H1 (cell line): ENCODE measurements around the gene RNF212. TPM values are rescaled to one million over a fixed set of nuclear protein-coding genes. Genes with fewer than 3 reads are reported as not detected.

Experiments
- CTCF ChIA-PET: fragments of 300-600 bp; sonication (Branson Sonifier 250); formaldehyde crosslinking; loops from one replicate; lab custom pipeline; 2021; ENCODE audit not compliant: partially characterized antibody; lab: Charles Lee
- POLR2A ChIA-PET: fragments of 300-600 bp; sonication (Branson Sonifier 250); formaldehyde crosslinking; loops from one replicate; lab custom pipeline; 2021; ENCODE audit warnings: inconsistent platforms; ENCODE audit not compliant: partially characterized antibody; lab: Charles Lee
- DNase-seq, 2 experiments: peaks; one replicate each; pipeline versions ENCODE4 v3.0.0 to v3.0.0-alpha.2; 2010 to 2022; ENCODE audit warnings: low spot score in 2 of 2, low read depth in 1 of 2, mixed read lengths in 1 of 2
- FAIRE-seq: peaks from 2 replicates; lab custom pipeline; 2011; peaks lifted over from hg19 to GRCh38; lab: Jason Lieb, UNC
- H2AFZ ChIP-seq: 2 replicates; pipeline ENCODE4 v1.8.1; 2012; ENCODE audit warnings: low read length, inconsistent platforms
- H2AK5ac ChIP-seq: 2 replicates; pipeline ENCODE4 v1.6.1; 2013; ENCODE audit warnings: low read depth, low read length
- H2BK120ac ChIP-seq: replicated peaks from 2 replicates; pipeline ENCODE3; 2013; ENCODE audit warnings: low read depth, low read length, inconsistent platforms
- H2BK12ac ChIP-seq: 2 replicates; pipeline ENCODE4 v1.6.1; 2013; ENCODE audit warnings: low read depth, low read length
- H2BK15ac ChIP-seq: 2 replicates; pipeline ENCODE4 v1.6.1; 2013; ENCODE audit warnings: low read length
- H2BK20ac ChIP-seq: 2 replicates; pipeline ENCODE4 v1.6.1; 2013; ENCODE audit warnings: low read length
- H2BK5ac ChIP-seq: 2 replicates; pipeline ENCODE4 v1.6.1; 2013; ENCODE audit warnings: low read depth, low read length
- H3K14ac ChIP-seq: 2 replicates; pipeline ENCODE4 v1.6.1; 2013; ENCODE audit warnings: inconsistent platforms; ENCODE audit not compliant: insufficient read length
- H3K18ac ChIP-seq: 2 replicates; pipeline ENCODE4 v1.6.1; 2013; ENCODE audit warnings: low read length; ENCODE audit errors: extremely low read depth
- H3K23ac ChIP-seq: 2 replicates; pipeline ENCODE4 v1.6.1; 2013; ENCODE audit warnings: inconsistent platforms; ENCODE audit not compliant: insufficient read length
- H3K23me2 ChIP-seq: 2 replicates; pipeline ENCODE4 v1.6.1; 2013; ENCODE audit warnings: low read depth, low read length
- H3K27ac ChIP-seq: 2 replicates; pipeline ENCODE4 v1.6.1; 2011; ENCODE audit warnings: low read depth, low read length, inconsistent platforms
- H3K27me3 ChIP-seq, 4 experiments: replicated peaks in 1 of 4; 1 replicate in 1 of 4; 2 replicates in 3 of 4; pipeline versions ENCODE4 v1.6.1 to v1.8.1; 2011 to 2013; ENCODE audit warnings: low read length in 3 of 4, mild to moderate bottlenecking in 3 of 4, inconsistent platforms in 2 of 4, mixed read lengths in 2 of 4, moderate library complexity in 1 of 4; ENCODE audit not compliant: control insufficient read depth in 3 of 4, insufficient read depth in 3 of 4; ENCODE audit errors: extremely low read depth in 1 of 4
- H3K36me3 ChIP-seq, 4 experiments: 2 replicates each; pipeline versions ENCODE4 v1.6.1 to v1.8.1; 2011 to 2013; ENCODE audit warnings: mild to moderate bottlenecking in 4 of 4, low read length in 3 of 4, moderate library complexity in 2 of 4, control low read depth in 1 of 4, inconsistent platforms in 1 of 4; ENCODE audit not compliant: insufficient read depth in 4 of 4, control insufficient read depth in 2 of 4
- H3K4ac ChIP-seq: replicated peaks from 2 replicates; pipeline ENCODE3; 2013; ENCODE audit warnings: low read length, low read depth, mixed read lengths, inconsistent platforms; ENCODE audit not compliant: insufficient read length
- H3K4me1 ChIP-seq, 4 experiments: replicated peaks in 1 of 4; 1 replicate in 1 of 4; 2 replicates in 3 of 4; pipeline versions ENCODE4 v1.6.1 to v1.8.1; 2011 to 2013; ENCODE audit warnings: low read length in 3 of 4, inconsistent platforms in 2 of 4, mixed read lengths in 1 of 4; ENCODE audit not compliant: insufficient read depth in 4 of 4, control insufficient read depth in 3 of 4
- H3K4me2 ChIP-seq, 2 experiments: 2 replicates each; pipeline versions ENCODE4 v1.6.1 to v1.8.1; 2011 to 2013; ENCODE audit warnings: low read depth in 2 of 2, low read length in 2 of 2, control low read depth in 1 of 2, inconsistent platforms in 1 of 2, mild to moderate bottlenecking in 1 of 2; ENCODE audit not compliant: insufficient read depth in 1 of 2
- H3K4me3 ChIP-seq, 4 experiments: fragments of 200-600, 300-600 bp in 1 of 4; sonication (generic), shearing (Covaris generic), sonication (Bioruptor Twin) in 1 of 4; 2 replicates each; pipeline versions ENCODE4 v1.5.1 to v1.8.1; 2011 to 2016; ENCODE audit warnings: low read length in 4 of 4, low read depth in 3 of 4, control low read depth in 2 of 4, inconsistent platforms in 2 of 4, mild to moderate bottlenecking in 2 of 4, mixed read lengths in 1 of 4, moderate library complexity in 1 of 4; ENCODE audit not compliant: insufficient read depth in 2 of 4; ENCODE audit errors: extremely low read depth in 1 of 4
- H3K56ac ChIP-seq: replicated peaks from 2 replicates; pipeline ENCODE3; 2013; ENCODE audit warnings: low read depth, mild to moderate bottlenecking, mixed read lengths, low read length, inconsistent platforms; ENCODE audit not compliant: insufficient read length
- H3K79me1 ChIP-seq: 2 replicates; pipeline ENCODE4 v1.6.1; 2013; ENCODE audit warnings: low read depth, low read length, control low read depth
- H3K79me2 ChIP-seq, 2 experiments: 2 replicates each; pipeline versions ENCODE4 v1.6.1 to v1.8.1; 2012 to 2013; ENCODE audit warnings: low read length in 2 of 2, mild to moderate bottlenecking in 2 of 2, inconsistent platforms in 1 of 2; ENCODE audit not compliant: insufficient read depth in 2 of 2, control insufficient read depth in 1 of 2
- H3K9ac ChIP-seq, 4 experiments: replicated peaks in 1 of 4; 1 replicate in 1 of 4; 2 replicates in 3 of 4; pipeline versions ENCODE4 v1.6.1 to v1.8.1; 2011 to 2013; ENCODE audit warnings: low read depth in 3 of 4, low read length in 3 of 4, control low read depth in 2 of 4, mild to moderate bottlenecking in 2 of 4, moderate library complexity in 2 of 4, inconsistent platforms in 1 of 4; ENCODE audit errors: extremely low read depth in 1 of 4
- H3K9me3 ChIP-seq, 2 experiments: 2 replicates each; pipeline versions ENCODE4 v1.6.1 to v1.8.1; 2012 to 2013; ENCODE audit warnings: mild to moderate bottlenecking in 2 of 2, moderate library complexity in 2 of 2, control low read depth in 1 of 2, inconsistent platforms in 1 of 2, low read depth in 1 of 2, low read length in 1 of 2, mixed read lengths in 1 of 2; ENCODE audit not compliant: insufficient read depth in 2 of 2
- H4K20me1 ChIP-seq, 2 experiments: replicated peaks in 1 of 2; 2 replicates each; pipeline versions ENCODE3 to v1.8.1; 2011 to 2013; ENCODE audit warnings: inconsistent platforms in 2 of 2, low read length in 2 of 2, mild to moderate bottlenecking in 1 of 2; ENCODE audit not compliant: insufficient read depth in 2 of 2, control insufficient read depth in 1 of 2
- H4K5ac ChIP-seq: 2 replicates; pipeline ENCODE4 v1.6.1; 2013; ENCODE audit warnings: low read length, low read depth, mixed read lengths, inconsistent platforms; ENCODE audit not compliant: insufficient read length
- H4K8ac ChIP-seq: 2 replicates; pipeline ENCODE4 v1.8.0; 2013; ENCODE audit warnings: mild to moderate bottlenecking, moderate library complexity, low read length, inconsistent platforms; ENCODE audit not compliant: insufficient read depth; ENCODE audit errors: extremely low read depth
- H4K91ac ChIP-seq: replicated peaks from 2 replicates; pipeline ENCODE3; 2013; ENCODE audit warnings: low read length, mixed read lengths, inconsistent platforms; ENCODE audit not compliant: insufficient read length
- ASH2L ChIP-seq: fragments of 200-600, 300-600 bp; sonication (generic); IDR thresholded peaks from one replicate; pipeline ENCODE4 v1.7.1; 2017; ENCODE audit warnings: low read length
- CEBPB ChIP-seq: IDR thresholded peaks from 2 replicates; pipeline ENCODE4 v1.6.1; 2012; ENCODE audit warnings: low read depth, low read length
- CHD1 ChIP-seq: IDR thresholded peaks from 2 replicates; pipeline ENCODE4 v1.6.1; 2012; ENCODE audit warnings: low read depth, low read length, improper control_type of control experiment
- KDM1A ChIP-seq: fragments of 200-600, 300-600 bp; sonication (generic); IDR thresholded peaks from 2 replicates; pipeline ENCODE4 v1.7.1; 2016; ENCODE audit warnings: mild to moderate bottlenecking, low read length, borderline replicate concordance
- RAD21 ChIP-seq, 2 experiments: IDR thresholded peaks in 1 of 2; conservative IDR thresholded peaks in 1 of 2; 2 replicates each; pipeline ENCODE4 v1.6.1; 2011; ENCODE audit warnings: low read depth in 2 of 2, low read length in 2 of 2, improper control_type of control experiment in 1 of 2, inconsistent platforms in 1 of 2, mild to moderate bottlenecking in 1 of 2, moderate library complexity in 1 of 2
- RFX5 ChIP-seq: IDR thresholded peaks from 2 replicates; pipeline ENCODE4 v1.6.1; 2011; ENCODE audit warnings: low read depth, low read length, improper control_type of control experiment, borderline replicate concordance
- RNF2 ChIP-seq: fragments of 200-900, 300-1000 bp; sonication (generic); IDR thresholded peaks from 2 replicates; pipeline ENCODE4 v1.7.1; 2016; ENCODE audit warnings: borderline replicate concordance, low read depth, mild to moderate bottlenecking, antibody characterized with exemption, low read length; ENCODE audit not compliant: poor library complexity, severe bottlenecking; ENCODE audit errors: missing control alignments
- SIN3A ChIP-seq, 2 experiments: IDR thresholded peaks in 1 of 2; conservative IDR thresholded peaks in 1 of 2; 2 replicates each; pipeline ENCODE4 v1.6.1; 2011 to 2012; ENCODE audit warnings: low read length in 2 of 2, improper control_type of control experiment in 1 of 2, low read depth in 1 of 2, mild to moderate bottlenecking in 1 of 2
- SP1 ChIP-seq: IDR thresholded peaks from 2 replicates; pipeline ENCODE4 v1.6.1; 2011; ENCODE audit warnings: low read depth, low read length
- WGBS, 2 experiments: shearing (Covaris generic) in 1 of 2; methylation state at CpG; one replicate each; pipeline versions ENCODE4 v1.1.6 to v1.1.7; 2013 to 2015; ENCODE audit warnings: low lambda C conversion rate in 2 of 2, mixed read lengths in 2 of 2, inconsistent platforms in 1 of 2, low coverage in 1 of 2, missing lambda C conversion rate in 1 of 2; ENCODE audit not compliant: insufficient replicate concordance in 2 of 2, insufficient coverage in 1 of 2, insufficient read length in 1 of 2; ENCODE audit errors: extremely low coverage in 1 of 2, missing lambda C conversion rate in 1 of 2; 5-methylcytosine and 5-hydroxymethylcytosine counted together
- polyA plus RNA-seq, 7 experiments: library from polyadenylated mRNA; depleted of rRNA in 3 of 7; stranded (reverse) in 5 of 7; unstranded in 2 of 7; fragments of >200 nt in 5 of 7; fragments of 200-250 nt in 2 of 7; gene quantifications; 1 replicate in 5 of 7; 2 replicates in 1 of 7; 4 replicates in 1 of 7; pipeline versions ENCODE4 v1.2.1 to v1.2.3, GENCODE V29; 2011 to 2013; ENCODE audit warnings: missing spikeins in 2 of 7, mixed read lengths in 2 of 7
- total RNA-seq: library from RNA; stranded (reverse); fragmentation: NEBNext Ultra II Directional; extraction: Animal tissue kit (Norgen Biotek cat#: 25700); gene quantifications from 2 replicates; pipeline ENCODE4 v1.2.1, GENCODE V29; 2021
- TF ChIP-seq, protein P1 (sequence below): IDR thresholded peaks from 2 replicates; pipeline ENCODE4 v1.6.1; 2011; ENCODE audit warnings: low read length, improper control_type of control experiment

The RNF212 gene
- total and polyA plus RNA-seq, 2 of the 8 experiments (the other 6 are each of a cell fraction or from before 2014, with no cell fraction given): 3.4 to 5.4 TPM

DNA sequence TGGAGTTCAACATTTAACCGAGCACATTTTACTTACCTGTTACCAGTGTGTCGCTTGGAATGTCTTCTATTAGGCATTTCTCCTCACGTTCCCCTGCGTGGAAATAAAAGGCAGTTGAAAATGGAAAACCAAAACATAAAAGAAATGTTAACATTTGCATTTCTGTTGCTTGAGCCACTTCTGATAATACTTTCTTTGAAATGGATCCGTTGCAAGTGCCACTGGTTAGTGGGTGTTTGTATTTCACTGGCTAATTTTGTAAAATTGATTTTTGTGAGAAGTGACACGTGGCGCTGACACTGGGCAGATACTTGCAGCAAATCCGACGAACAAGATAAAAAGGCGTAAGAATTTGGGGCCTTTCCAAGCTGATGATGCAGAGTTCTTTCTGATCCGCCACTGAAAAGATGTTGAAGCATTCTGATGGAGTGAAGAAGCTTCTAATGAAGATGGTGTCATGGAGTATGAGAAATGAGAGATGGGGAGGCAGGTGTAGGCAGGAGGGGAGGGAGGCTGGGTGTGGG, 40.3 kb upstream of the RNF212 start:
- H3K27me3 ChIP-seq: no peaks in the 10 kb centered on the region; a peak in 1 of 7 replicates
- H3K79me1 ChIP-seq: no peaks in the 10 kb centered on the region; the same call in 1 of the 2 replicates
- no peak for DNase-seq
- no peak overlapping the region for H3K9ac ChIP-seq
- H2BK15ac ChIP-seq: no peak overlapping the region
- no peak overlapping the region for H3K14ac ChIP-seq
- no peaks in the 10 kb centered on the region for H3K36me3 ChIP-seq
- TF ChIP-seq RFX5 (no peak), RNF2 (no peak), ASH2L (no peak), SIN3A (conservative IDR thresholded peaks at IDR 0.05 in 1 of 2, IDR thresholded peaks at IDR 0.05 in 1 of 2; ENCODE audit: low read depth in 1 of 2, low read length in 2 of 2) (no peak), CEBPB (no peak), CHD1 (no peak), RAD21 (IDR thresholded peaks at IDR 0.05 in 1 of 2, conservative IDR thresholded peaks at IDR 0.05 in 1 of 2; ENCODE audit: low read depth in 2 of 2, low read length in 2 of 2) (no peak), KDM1A (no peak), SP1 (no peak)
- TF ChIP-seq, protein P1, sequence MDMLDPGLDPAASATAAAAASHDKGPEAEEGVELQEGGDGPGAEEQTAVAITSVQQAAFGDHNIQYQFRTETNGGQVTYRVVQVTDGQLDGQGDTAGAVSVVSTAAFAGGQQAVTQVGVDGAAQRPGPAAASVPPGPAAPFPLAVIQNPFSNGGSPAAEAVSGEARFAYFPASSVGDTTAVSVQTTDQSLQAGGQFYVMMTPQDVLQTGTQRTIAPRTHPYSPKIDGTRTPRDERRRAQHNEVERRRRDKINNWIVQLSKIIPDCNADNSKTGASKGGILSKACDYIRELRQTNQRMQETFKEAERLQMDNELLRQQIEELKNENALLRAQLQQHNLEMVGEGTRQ: no peak
- H4K8ac ChIP-seq: no peak overlapping the region
- H3K23ac ChIP-seq: no peak overlapping the region
- CTCF ChIA-PET: interaction anchor here (0.7 to 2.9 kb wide), 4 partner anchors 10 to 26 kb away, joined by 4 to 15 read pairs (median 5); no protein-coding TSS in a partner anchor
- no peak overlapping the region for H3K4me3 ChIP-seq
- no peak overlapping the region for H4K91ac ChIP-seq
- H3K4ac ChIP-seq: no peak overlapping the region
- peaks cover 0 to 10% of the 10 kb centered on the region in 2 experiments; a peak in 1 of 4 replicates for H3K9me3 ChIP-seq
- no peak overlapping the region for H2BK12ac ChIP-seq
- WGBS, 2 experiments: 90% methylated on average over 11 of the region's 11 CpGs; no CpG with 5 or more reads in 1 of the 2 experiments
- no peaks in the 10 kb centered on the region for H3K79me2 ChIP-seq
- peaks cover 0 to 1% of the 10 kb centered on the region in 2 experiments for H4K20me1 ChIP-seq
- H4K5ac ChIP-seq: no peak overlapping the region
- H3K27ac ChIP-seq: no peak overlapping the region
- H3K18ac ChIP-seq: no peak overlapping the region
- H3K56ac ChIP-seq: no peak overlapping the region
- H2BK20ac ChIP-seq: no peak overlapping the region
- H3K4me2 ChIP-seq: no peak overlapping the region
- H2AK5ac ChIP-seq: no peak overlapping the region
- H3K4me1 ChIP-seq: no peaks in the 10 kb centered on the region
- FAIRE-seq: no peak
- POLR2A ChIA-PET: interaction anchor here (1.5 kb wide), 1 partner anchor 19 kb away, joined by 3 read pairs; the partner anchor contains the start of gene SPON2
- no peak overlapping the region for H2BK5ac ChIP-seq
- H2BK120ac ChIP-seq: no peak overlapping the region
- H3K23me2 ChIP-seq: no peaks in the 10 kb centered on the region
- no peak overlapping the region for H2AFZ ChIP-seq
